Right cardiac atrium (tissue), 5 donors: ENCODE data around the gene UPP1. TPM values are rescaled to one million over a fixed set of nuclear protein-coding genes. Genes with fewer than 3 reads are reported as not detected.

Source experiments
- polyA plus RNA-seq: library from polyadenylated mRNA; stranded (reverse); fragments of 200-250 nt; gene quantifications from one replicate; pipeline ENCODE4 v1.2.3, GENCODE V29; 2013
- total RNA-seq, 4 donors: library from RNA; stranded (reverse); fragmentation: NEBNext Ultra II Directional; extraction: Animal tissue kit (Norgen Biotek cat#: 25700); gene quantifications; one replicate each; pipeline ENCODE4 v1.2.1, GENCODE V29; 2021
- donor health status: healthy with polysubstance abuse.
- donor health status: DM: no; HTN: yes; CAD: no.
- donor health status: DM: no; HTN: no; CAD: no.
- donor health status: DM: no; HTN: yes; CAD: no; lungs with severe emphysema.
- donor health status: DM: yes; HTN: yes; CAD: no.

The UPP1 gene
- total and polyA plus RNA-seq, 5 donors: 17.3 to 29.0 (median 21.7) TPM

Other genes with a start within 250 kb of the UPP1 start
- gene PKD1L1, start 140.8 kb upstream of the UPP1 start, total RNA-seq: 1 to 10 TPM in 1 of 4 donors, under 1 TPM in 3; 0.79 to 1.5 (median 0.90) TPM
- 0.81 TPM for gene PKD1L1, start 140.8 kb upstream of the UPP1 start, polyA plus RNA-seq
- 10 to 100 TPM; 21.9 to 25.7 (median 24.3) TPM for gene HUS1, start 109.7 kb upstream of the UPP1 start, total RNA-seq
- 13.2 TPM for gene HUS1, start 109.7 kb upstream of the UPP1 start, polyA plus RNA-seq
- not detected for gene SUN3, start 60.2 kb upstream of the UPP1 start, total RNA-seq
- gene SUN3, start 60.2 kb upstream of the UPP1 start, polyA plus RNA-seq: not detected
- not detected for gene C7orf57, start 53.7 kb upstream of the UPP1 start, total RNA-seq
- gene C7orf57, start 53.7 kb upstream of the UPP1 start, polyA plus RNA-seq: not detected
- gene ABCA13, start 82.2 kb downstream of the UPP1 start, total RNA-seq: not detected
- not detected for gene ABCA13, start 82.2 kb downstream of the UPP1 start, polyA plus RNA-seq